Peyer's patch (tissue), 4 donors: ENCODE results near the gene RPP14.

Experiments used
- CTCF ChIP-seq, 6 experiments: fragments of 450-650 bp in 4 of 6; fragments of 200-600 bp in 2 of 6; sonication (generic) in 1 of 6; IDR thresholded peaks; one replicate each; pipeline ENCODE4 v1.5.1; 2017 to 2019; ENCODE audit warnings: antibody characterized with exemption in 6 of 6, mild to moderate bottlenecking in 3 of 6, moderate library complexity in 1 of 6
- POLR2A ChIP-seq, 2 donors: fragments of 450-650 bp; IDR thresholded peaks; one replicate each; pipeline ENCODE4 v1.5.1; 2017; ENCODE audit warnings: antibody characterized with exemption in 2 of 2, mild to moderate bottlenecking in 2 of 2, moderate library complexity in 2 of 2

- TF ChIP-seq POLR2A (IDR thresholded peaks at IDR 0.05) (no peak), CTCF (IDR thresholded peaks at IDR 0.05) (no peak)
Measured at GRCh38 chr3:58335652-58335947, 29.6 kb downstream of the RPP14 start.
